ENCODE measurements around the gene LANCL3.

The LANCL3 gene

DNA sequence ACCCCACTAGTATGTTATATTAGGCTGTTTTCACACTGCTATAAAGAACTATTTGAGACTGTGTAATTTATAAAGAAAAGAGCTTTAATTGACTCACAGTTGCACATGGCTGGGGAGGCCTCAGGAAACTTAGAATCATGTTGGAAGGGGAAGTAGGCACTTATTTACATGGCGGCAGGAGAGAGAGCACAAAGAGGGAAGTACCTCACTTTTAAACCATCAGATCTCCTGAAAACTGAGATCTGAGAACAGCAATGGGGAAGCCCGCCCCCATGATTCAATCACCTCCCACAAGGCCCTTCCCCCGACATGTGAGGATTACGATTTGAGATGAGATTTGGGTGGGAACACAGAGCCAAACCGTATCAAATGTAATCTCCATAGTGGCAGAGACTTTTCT lies 68.7 kb downstream of the LANCL3 start:
- Histone ChIP-seq H3K27me3 (ENCODE audit: insufficient read depth, low read length, poor library complexity, severe bottlenecking) (no peaks in the 10 kb centered on the region), H3K79me2 (ENCODE audit: insufficient read depth, low read length) (no peaks in the 10 kb centered on the region), H3K9me2 (replicated peaks; ENCODE audit: low read depth, low read length) (no peaks in the 10 kb centered on the region), H3K9me3 (ENCODE audit: insufficient read depth, low read depth, low read length) (no peaks in the 10 kb centered on the region), H4K20me1 (ENCODE audit: insufficient read depth, low read length, poor library complexity, severe bottlenecking) (no peaks in the 10 kb centered on the region), H3K4me2 (ENCODE audit: low read depth, low read length, poor library complexity, severe bottlenecking) (no peak overlapping the region), H3K4me1 (ENCODE audit: insufficient read depth, low read length, poor library complexity, severe bottlenecking) (peaks cover 5% of the 10 kb centered on the region), H3F3A (ENCODE audit: low read depth) (no peaks in the 10 kb centered on the region), H2AFZ (ENCODE audit: low read length) (no peak overlapping the region), H3K4me3 (ENCODE audit: low read length, poor library complexity, severe bottlenecking) (no peak overlapping the region), H3K9ac (ENCODE audit: low read depth, low read length, poor library complexity, severe bottlenecking) (no peak overlapping the region), H3K36me3 (ENCODE audit: insufficient read depth, low read length) (no peaks in the 10 kb centered on the region)
- TF ChIP-seq EZH2phosphoT487 (IDR thresholded peaks at IDR 0.05; ENCODE audit: borderline replicate concordance), result no peak

DNA sequence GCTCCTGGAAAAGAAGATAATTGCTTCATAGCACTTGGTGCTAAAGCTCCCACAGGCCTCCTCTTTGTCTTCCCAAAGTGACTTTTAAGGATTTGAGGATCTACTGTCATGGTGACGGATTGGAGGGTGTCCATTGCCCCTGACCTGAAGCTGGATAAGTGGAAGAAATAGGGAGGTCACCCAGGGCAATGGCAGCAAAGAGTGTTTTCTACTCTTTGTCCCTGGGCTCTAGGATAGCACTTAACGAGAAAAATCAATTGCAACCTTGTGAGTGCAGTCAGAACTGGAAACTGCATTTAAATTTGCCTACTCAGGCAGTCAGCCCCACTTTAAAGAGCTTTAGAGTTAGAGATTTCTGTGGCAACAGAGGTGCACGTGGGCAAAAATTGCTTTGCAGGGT lies 70.4 kb downstream of the LANCL3 start:
- no peak overlapping the region for H2AFZ ChIP-seq (ENCODE audit: low read length)
- no peaks in the 10 kb centered on the region for H3K27me3 ChIP-seq (ENCODE audit: insufficient read depth, low read length, poor library complexity, severe bottlenecking)
- H3K9ac ChIP-seq (ENCODE audit: low read depth, low read length, poor library complexity, severe bottlenecking), result no peak overlapping the region
- peaks cover 5% of the 10 kb centered on the region for H3K4me1 ChIP-seq (ENCODE audit: insufficient read depth, low read length, poor library complexity, severe bottlenecking)
- no peak for TF ChIP-seq EZH2phosphoT487 (IDR thresholded peaks at IDR 0.05; ENCODE audit: borderline replicate concordance)
- TF ChIP-seq, protein P1, sequence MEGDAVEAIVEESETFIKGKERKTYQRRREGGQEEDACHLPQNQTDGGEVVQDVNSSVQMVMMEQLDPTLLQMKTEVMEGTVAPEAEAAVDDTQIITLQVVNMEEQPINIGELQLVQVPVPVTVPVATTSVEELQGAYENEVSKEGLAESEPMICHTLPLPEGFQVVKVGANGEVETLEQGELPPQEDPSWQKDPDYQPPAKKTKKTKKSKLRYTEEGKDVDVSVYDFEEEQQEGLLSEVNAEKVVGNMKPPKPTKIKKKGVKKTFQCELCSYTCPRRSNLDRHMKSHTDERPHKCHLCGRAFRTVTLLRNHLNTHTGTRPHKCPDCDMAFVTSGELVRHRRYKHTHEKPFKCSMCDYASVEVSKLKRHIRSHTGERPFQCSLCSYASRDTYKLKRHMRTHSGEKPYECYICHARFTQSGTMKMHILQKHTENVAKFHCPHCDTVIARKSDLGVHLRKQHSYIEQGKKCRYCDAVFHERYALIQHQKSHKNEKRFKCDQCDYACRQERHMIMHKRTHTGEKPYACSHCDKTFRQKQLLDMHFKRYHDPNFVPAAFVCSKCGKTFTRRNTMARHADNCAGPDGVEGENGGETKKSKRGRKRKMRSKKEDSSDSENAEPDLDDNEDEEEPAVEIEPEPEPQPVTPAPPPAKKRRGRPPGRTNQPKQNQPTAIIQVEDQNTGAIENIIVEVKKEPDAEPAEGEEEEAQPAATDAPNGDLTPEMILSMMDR (conservative IDR thresholded peaks at IDR 0.05; ENCODE audit: low read length), result no peak
- H3K9me3 ChIP-seq (ENCODE audit: insufficient read depth, low read depth, low read length), result no peaks in the 10 kb centered on the region
- H3K79me2 ChIP-seq (ENCODE audit: insufficient read depth, low read length), result no peaks in the 10 kb centered on the region
- no peaks in the 10 kb centered on the region for H4K20me1 ChIP-seq (ENCODE audit: insufficient read depth, low read length, poor library complexity, severe bottlenecking)
- no peak overlapping the region for H3K4me2 ChIP-seq (ENCODE audit: low read depth, low read length, poor library complexity, severe bottlenecking)
- no peak overlapping the region for H3K4me3 ChIP-seq (ENCODE audit: low read length, poor library complexity, severe bottlenecking)
- no peaks in the 10 kb centered on the region for H3K9me2 ChIP-seq (replicated peaks; ENCODE audit: low read depth, low read length)
- no peaks in the 10 kb centered on the region for H3K36me3 ChIP-seq (ENCODE audit: insufficient read depth, low read length)
- H3F3A ChIP-seq (ENCODE audit: low read depth), result no peaks in the 10 kb centered on the region

DNA sequence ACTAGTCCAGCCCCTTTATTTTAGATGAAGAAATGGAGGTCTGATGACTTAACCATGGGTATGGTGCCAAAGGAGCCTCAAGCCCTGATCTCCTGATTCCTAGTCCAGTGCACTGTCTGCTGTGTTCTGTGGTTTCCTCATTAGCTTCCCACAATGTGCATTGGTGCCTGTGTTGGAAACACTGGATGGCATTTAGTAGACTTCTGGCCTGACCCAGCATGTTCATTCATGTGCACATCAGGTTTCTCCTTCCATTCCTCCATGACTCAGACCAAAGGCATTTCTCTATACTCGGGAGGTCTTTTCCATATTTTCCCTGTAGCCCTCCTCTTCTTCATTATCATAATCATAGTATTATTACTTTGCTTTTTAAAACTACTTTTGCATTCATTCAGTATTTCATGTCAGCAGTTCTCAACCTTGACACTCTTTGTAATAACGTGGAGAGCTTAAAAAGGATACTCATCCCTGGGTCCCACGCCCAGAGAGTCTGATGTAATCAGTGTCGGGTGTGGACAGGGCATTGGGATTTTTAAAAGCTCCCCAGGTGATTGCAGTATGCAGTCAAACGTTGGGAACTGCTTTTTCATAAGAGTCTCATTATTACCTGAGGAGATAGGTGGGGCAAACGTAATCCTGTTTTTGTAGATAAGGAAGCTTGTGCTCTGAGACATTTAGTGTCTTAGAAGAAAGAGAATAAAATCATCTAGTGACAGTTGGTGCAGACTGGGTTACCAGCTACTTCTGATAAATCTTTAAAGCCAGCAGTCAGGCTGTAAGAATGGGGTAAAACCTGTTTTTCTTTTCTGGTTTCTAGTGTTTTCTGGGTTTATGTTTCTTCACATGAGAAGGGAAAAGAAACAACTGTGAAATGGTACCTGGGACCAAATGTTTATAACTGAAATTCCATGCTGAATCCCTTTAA lies 73.2 kb downstream of the LANCL3 start:
- Histone ChIP-seq H3K36me3 (ENCODE audit: insufficient read depth, low read length) (no peaks in the 10 kb centered on the region), H3K4me2 (ENCODE audit: low read depth, low read length, poor library complexity, severe bottlenecking) (no peak overlapping the region), H3F3A (ENCODE audit: low read depth) (no peaks in the 10 kb centered on the region), H2AFZ (ENCODE audit: low read length) (no peak overlapping the region), H3K4me3 (ENCODE audit: low read length, poor library complexity, severe bottlenecking) (no peak overlapping the region), H3K4me1 (ENCODE audit: insufficient read depth, low read length, poor library complexity, severe bottlenecking) (peaks cover 5% of the 10 kb centered on the region), H4K20me1 (ENCODE audit: insufficient read depth, low read length, poor library complexity, severe bottlenecking) (no peaks in the 10 kb centered on the region), H3K9ac (ENCODE audit: low read depth, low read length, poor library complexity, severe bottlenecking) (no peak overlapping the region), H3K9me2 (replicated peaks; ENCODE audit: low read depth, low read length) (no peaks in the 10 kb centered on the region), H3K79me2 (ENCODE audit: insufficient read depth, low read length) (no peaks in the 10 kb centered on the region), H3K9me3 (ENCODE audit: insufficient read depth, low read depth, low read length) (no peaks in the 10 kb centered on the region), H3K27me3 (ENCODE audit: insufficient read depth, low read length, poor library complexity, severe bottlenecking) (no peaks in the 10 kb centered on the region)
- TF ChIP-seq, protein P1 (conservative IDR thresholded peaks at IDR 0.05; ENCODE audit: low read length), result no peak
- TF ChIP-seq EZH2phosphoT487 (IDR thresholded peaks at IDR 0.05; ENCODE audit: borderline replicate concordance), result no peak
